ENCODE results near the gene KCNQ1.

KCNQ1 gene

DNA sequence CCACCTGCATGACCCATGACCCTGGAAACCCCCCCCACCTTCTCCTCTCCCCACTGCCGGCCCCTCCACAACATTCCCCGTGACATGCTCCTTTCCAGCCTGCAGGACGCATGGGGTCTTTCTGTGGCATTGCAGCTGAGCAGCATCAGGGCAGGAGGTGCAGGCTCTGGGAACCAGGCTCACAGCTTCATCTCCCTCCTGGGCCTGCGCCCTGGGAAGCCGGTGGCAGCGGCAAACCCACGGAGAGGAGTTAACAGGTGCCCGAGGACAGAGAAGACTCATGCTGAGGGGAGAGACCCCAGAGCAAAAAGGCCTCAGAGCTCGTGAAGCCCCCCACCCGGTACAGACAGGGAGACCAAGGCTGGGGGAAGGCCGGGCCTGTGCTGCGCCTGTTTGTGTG, 408.6 kb downstream of the KCNQ1 start:
- Histone ChIP-seq H3K9me3 (ENCODE audit: control extremely low read depth in 1 of 5, control insufficient read depth in 4 of 5, insufficient read depth in 2 of 5, low read depth in 1 of 5, low read length in 4 of 5) (no peaks in the 10 kb centered on the region), H3K27me3 (replicated peaks in 2 of 5; ENCODE audit: control insufficient read depth in 4 of 5, insufficient read depth in 5 of 5, low read length in 4 of 5) (no peaks in the 10 kb centered on the region), H3K36me3 (ENCODE audit: control insufficient read depth in 4 of 4, insufficient read depth in 4 of 4, low read length in 3 of 4) (no peaks in the 10 kb centered on the region), H3K4me3 (ENCODE audit: control insufficient read depth in 1 of 7, extremely low read depth in 1 of 7, insufficient read depth in 4 of 7, low read depth in 2 of 7, low read length in 6 of 7) (no peak overlapping the region), H3K4me1 (ENCODE audit: control extremely low read depth in 1 of 4, control insufficient read depth in 4 of 4, insufficient read depth in 4 of 4, low read length in 3 of 4) (peaks cover 0 to 6% (median 2%) of the 10 kb centered on the region in 4 experiments), H3K27ac (ENCODE audit: insufficient read depth in 1 of 2, low read depth in 1 of 2, low read length in 2 of 2, poor library complexity in 1 of 2, severe bottlenecking in 2 of 2) (no peak overlapping the region)
- ChIA-PET POLR2A (interaction anchor here (0.7 kb wide), 1 partner anchor 372 kb away, joined by 3 read pairs; no protein-coding TSS in a partner anchor), CTCF (interaction anchor here (1.2 to 2.5 kb wide), 2 partner anchors 25 to 38 kb away, joined by 4 to 10 read pairs; no protein-coding TSS in a partner anchor)
- 100% methylated on average over 8 of the region's 12 CpGs for WGBS (ENCODE audit: insufficient coverage)
- DNase-seq, result no peak

DNA sequence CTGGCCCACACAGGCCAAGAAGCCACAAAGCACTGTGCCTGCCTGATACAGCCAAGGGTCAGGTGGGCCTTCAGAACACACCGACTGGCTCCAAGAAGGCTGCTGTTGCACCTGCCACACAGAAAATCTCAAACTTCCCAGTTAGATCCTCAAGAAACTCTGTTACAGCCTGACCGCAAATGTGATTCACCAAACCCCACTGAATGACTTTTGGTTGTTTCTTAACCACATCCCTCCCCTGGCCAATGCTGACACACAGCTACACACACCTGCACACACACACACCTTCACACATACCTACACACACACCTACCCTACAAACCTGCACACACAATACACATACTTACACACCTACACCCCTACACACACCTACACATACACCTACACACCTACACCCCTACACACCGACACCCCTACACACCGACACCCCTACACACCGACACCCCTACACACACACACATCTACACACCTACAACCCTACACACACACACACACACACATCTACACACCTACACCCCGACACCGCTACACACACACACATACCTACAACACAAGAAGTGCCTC, 409.3 kb downstream of the KCNQ1 start:
- no peaks in the 10 kb centered on the region for H3K9me3 ChIP-seq (ENCODE audit: control extremely low read depth in 1 of 5, control insufficient read depth in 4 of 5, insufficient read depth in 2 of 5, low read depth in 1 of 5, low read length in 4 of 5)
- no peaks in the 10 kb centered on the region for H3K27me3 ChIP-seq (replicated peaks in 2 of 5; ENCODE audit: control insufficient read depth in 4 of 5, insufficient read depth in 5 of 5, low read length in 4 of 5)
- H3K4me1 ChIP-seq (ENCODE audit: control extremely low read depth in 1 of 4, control insufficient read depth in 4 of 4, insufficient read depth in 4 of 4, low read length in 3 of 4), result peaks cover 0 to 6% (median 2%) of the 10 kb centered on the region in 4 experiments
- no peaks in the 10 kb centered on the region for H3K36me3 ChIP-seq (ENCODE audit: control insufficient read depth in 4 of 4, insufficient read depth in 4 of 4, low read length in 3 of 4)
- ChIA-PET POLR2A (interaction anchor here (0.7 kb wide), 1 partner anchor 373 kb away, joined by 3 read pairs; no protein-coding TSS in a partner anchor), CTCF (interaction anchor here (1.2 kb wide), 1 partner anchor 24 kb away, joined by 4 read pairs; no protein-coding TSS in a partner anchor)
- no peak overlapping the region for H3K4me3 ChIP-seq (ENCODE audit: control insufficient read depth in 1 of 7, extremely low read depth in 1 of 7, insufficient read depth in 4 of 7, low read depth in 2 of 7, low read length in 6 of 7)
- no peak for DNase-seq
- H3K27ac ChIP-seq (ENCODE audit: insufficient read depth in 1 of 2, low read depth in 1 of 2, low read length in 2 of 2, poor library complexity in 1 of 2, severe bottlenecking in 2 of 2), result no peak overlapping the region
- WGBS (ENCODE audit: insufficient coverage), result 100% methylated on average over 1 of the region's 7 CpGs

DNA sequence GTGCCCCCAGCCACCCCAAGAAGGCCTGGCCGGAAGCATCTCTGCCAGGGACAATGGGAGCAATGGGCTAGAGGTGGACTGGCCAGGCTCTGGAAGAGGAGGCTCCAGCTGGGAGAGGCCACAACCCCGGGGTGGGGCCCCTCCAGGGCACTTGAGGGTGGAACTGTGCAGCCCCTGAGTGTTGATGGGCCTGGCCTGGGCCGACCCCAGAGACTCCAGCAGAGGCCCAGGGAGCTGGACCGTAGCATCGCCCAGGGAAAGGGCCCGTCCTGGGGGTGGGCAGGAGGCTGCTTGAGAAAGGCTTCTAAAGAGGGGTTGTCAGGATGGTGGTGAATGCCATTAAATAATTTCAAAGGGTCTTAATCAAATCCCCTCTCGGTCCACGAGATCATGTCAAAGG, 410.4 kb downstream of the KCNQ1 start:
- Histone ChIP-seq H3K27me3 (replicated peaks in 2 of 5; ENCODE audit: control insufficient read depth in 4 of 5, insufficient read depth in 5 of 5, low read length in 4 of 5) (no peaks in the 10 kb centered on the region), H3K4me3 (ENCODE audit: control insufficient read depth in 1 of 7, extremely low read depth in 1 of 7, insufficient read depth in 4 of 7, low read depth in 2 of 7, low read length in 6 of 7) (no peak overlapping the region), H3K9me3 (ENCODE audit: control extremely low read depth in 1 of 5, control insufficient read depth in 4 of 5, insufficient read depth in 2 of 5, low read depth in 1 of 5, low read length in 4 of 5) (no peaks in the 10 kb centered on the region), H3K4me1 (ENCODE audit: control extremely low read depth in 1 of 4, control insufficient read depth in 4 of 4, insufficient read depth in 4 of 4, low read length in 3 of 4) (peaks cover 0 to 6% (median 2%) of the 10 kb centered on the region in 4 experiments), H3K27ac (ENCODE audit: insufficient read depth in 1 of 2, low read depth in 1 of 2, low read length in 2 of 2, poor library complexity in 1 of 2, severe bottlenecking in 2 of 2) (no peak overlapping the region), H3K36me3 (ENCODE audit: control insufficient read depth in 4 of 4, insufficient read depth in 4 of 4, low read length in 3 of 4) (no peaks in the 10 kb centered on the region)
- ChIA-PET POLR2A (no interaction called here), CTCF (no interaction called here)
- WGBS (ENCODE audit: insufficient coverage), result over 99% methylated on average over 8 of the region's 8 CpGs
- no peak for DNase-seq

DNA sequence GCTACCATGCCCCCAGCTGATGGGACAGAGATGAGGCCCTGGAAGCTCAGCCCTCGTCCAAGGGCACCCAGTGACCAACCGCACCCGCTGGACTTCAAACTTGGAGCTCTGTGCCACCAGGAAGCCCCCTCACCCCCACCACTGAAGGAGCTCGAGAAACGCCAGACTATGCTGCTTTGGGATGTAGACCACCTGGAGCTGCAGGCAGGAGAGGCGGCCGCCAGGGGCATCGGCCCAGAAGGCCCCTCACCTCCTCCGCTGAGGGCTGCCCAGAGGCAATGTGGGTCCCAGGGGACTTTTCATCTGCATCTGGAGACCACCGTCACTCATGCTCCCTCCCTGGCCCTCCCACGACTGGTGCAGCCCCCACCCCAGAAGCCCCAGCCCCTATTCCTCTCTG, 412.5 kb downstream of the KCNQ1 start:
- 99% methylated on average over 9 of the region's 11 CpGs for WGBS (ENCODE audit: insufficient coverage)
- no peaks in the 10 kb centered on the region for H3K4me1 ChIP-seq (ENCODE audit: control extremely low read depth in 1 of 4, control insufficient read depth in 4 of 4, insufficient read depth in 4 of 4, low read length in 3 of 4)
- H3K27ac ChIP-seq (ENCODE audit: insufficient read depth in 1 of 2, low read depth in 1 of 2, low read length in 2 of 2, poor library complexity in 1 of 2, severe bottlenecking in 2 of 2), result no peak overlapping the region
- ChIA-PET POLR2A (no interaction called here), CTCF (interaction anchor here (0.7 to 1.6 kb wide), 2 partner anchors 11 to 27 kb away, joined by 3 to 4 read pairs; no protein-coding TSS in a partner anchor)
- DNase-seq, result no peak
- no peaks in the 10 kb centered on the region for H3K36me3 ChIP-seq (ENCODE audit: control insufficient read depth in 4 of 4, insufficient read depth in 4 of 4, low read length in 3 of 4)
- H3K27me3 ChIP-seq (replicated peaks in 2 of 5; ENCODE audit: control insufficient read depth in 4 of 5, insufficient read depth in 5 of 5, low read length in 4 of 5), result peaks cover 0 to 13% (median 3%) of the 10 kb centered on the region in 5 experiments
- H3K9me3 ChIP-seq (ENCODE audit: control extremely low read depth in 1 of 5, control insufficient read depth in 4 of 5, insufficient read depth in 2 of 5, low read depth in 1 of 5, low read length in 4 of 5), result no peaks in the 10 kb centered on the region
- no peak overlapping the region for H3K4me3 ChIP-seq (ENCODE audit: control insufficient read depth in 1 of 7, extremely low read depth in 1 of 7, insufficient read depth in 4 of 7, low read depth in 2 of 7, low read length in 6 of 7)

- H3K4me1 ChIP-seq (ENCODE audit: control extremely low read depth in 1 of 4, control insufficient read depth in 4 of 4, insufficient read depth in 4 of 4, low read length in 3 of 4), result peaks cover 0 to 4% (median under 1%) of the 10 kb centered on the region in 4 experiments
- no peak overlapping the region for H3K27ac ChIP-seq (ENCODE audit: insufficient read depth in 1 of 2, low read depth in 1 of 2, low read length in 2 of 2, poor library complexity in 1 of 2, severe bottlenecking in 2 of 2)
- H3K27me3 ChIP-seq (replicated peaks in 2 of 5; ENCODE audit: control insufficient read depth in 4 of 5, insufficient read depth in 5 of 5, low read length in 4 of 5), result peaks cover 0 to 19% (median 4%) of the 10 kb centered on the region in 5 experiments
- H3K4me3 ChIP-seq (ENCODE audit: control insufficient read depth in 1 of 7, extremely low read depth in 1 of 7, insufficient read depth in 4 of 7, low read depth in 2 of 7, low read length in 6 of 7), result no peak overlapping the region
- no peaks in the 10 kb centered on the region for H3K36me3 ChIP-seq (ENCODE audit: control insufficient read depth in 4 of 4, insufficient read depth in 4 of 4, low read length in 3 of 4)
- DNase-seq, result no peak
- H3K9me3 ChIP-seq (ENCODE audit: control extremely low read depth in 1 of 5, control insufficient read depth in 4 of 5, insufficient read depth in 2 of 5, low read depth in 1 of 5, low read length in 4 of 5), result no peaks in the 10 kb centered on the region
- WGBS (ENCODE audit: insufficient coverage), result 92% methylated on average over 17 of the region's 18 CpGs
- ChIA-PET CTCF (interaction anchor here (0.7 to 1.6 kb wide), 2 partner anchors 11 to 28 kb away, joined by 3 to 4 read pairs; no protein-coding TSS in a partner anchor), POLR2A (no interaction called here)
Measured at GRCh38 chr11:2857918-2858317, 413.1 kb downstream of the KCNQ1 start.

DNA sequence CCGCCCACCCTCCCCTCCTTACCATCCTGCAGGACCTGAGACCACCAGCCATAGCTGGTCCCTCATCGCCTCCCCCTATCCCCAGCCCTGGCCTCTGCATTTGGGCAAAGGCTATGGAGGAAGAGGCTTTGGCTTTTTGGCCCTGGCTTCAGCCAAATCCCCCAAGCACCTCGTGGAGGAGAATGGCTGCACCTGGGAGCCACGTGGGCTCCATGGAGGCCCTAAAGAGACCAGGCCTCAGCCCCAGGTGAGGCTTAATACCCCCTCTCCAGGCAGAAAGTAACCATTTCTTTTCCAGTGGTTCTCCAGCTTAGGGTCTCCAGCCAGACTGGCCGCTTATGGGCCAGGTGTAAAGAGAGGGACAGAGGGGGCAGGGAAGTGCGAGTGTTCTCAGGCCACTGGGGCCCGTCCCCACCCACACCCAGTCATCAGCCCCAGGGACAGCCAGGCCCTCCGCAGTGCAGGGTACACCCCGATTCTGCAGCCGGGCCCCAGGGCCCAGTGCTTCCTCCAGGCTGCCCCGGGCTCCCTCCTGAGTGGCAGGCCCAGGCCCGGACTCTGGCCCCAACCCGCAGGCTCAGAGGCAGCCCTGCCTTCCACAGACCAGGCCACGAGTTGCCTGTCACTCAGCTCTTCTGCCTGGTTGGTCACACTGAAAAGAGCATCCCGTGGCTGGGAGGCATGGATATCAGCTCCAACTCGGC, 414.3 kb downstream of the KCNQ1 start:
- Histone ChIP-seq H3K4me1 (ENCODE audit: control extremely low read depth in 1 of 4, control insufficient read depth in 4 of 4, insufficient read depth in 4 of 4, low read length in 3 of 4) (peaks cover 0 to 8% (median under 1%) of the 10 kb centered on the region in 4 experiments), H3K27me3 (replicated peaks in 2 of 5; ENCODE audit: control insufficient read depth in 4 of 5, insufficient read depth in 5 of 5, low read length in 4 of 5) (peaks cover 0 to 31% (median 8%) of the 10 kb centered on the region in 5 experiments), H3K9me3 (ENCODE audit: control extremely low read depth in 1 of 5, control insufficient read depth in 4 of 5, insufficient read depth in 2 of 5, low read depth in 1 of 5, low read length in 4 of 5) (no peaks in the 10 kb centered on the region), H3K27ac (ENCODE audit: insufficient read depth in 1 of 2, low read depth in 1 of 2, low read length in 2 of 2, poor library complexity in 1 of 2, severe bottlenecking in 2 of 2) (no peak overlapping the region), H3K36me3 (ENCODE audit: control insufficient read depth in 4 of 4, insufficient read depth in 4 of 4, low read length in 3 of 4) (no peaks in the 10 kb centered on the region), H3K4me3 (ENCODE audit: control insufficient read depth in 1 of 7, extremely low read depth in 1 of 7, insufficient read depth in 4 of 7, low read depth in 2 of 7, low read length in 6 of 7) (no peak overlapping the region)
- POLR2A ChIA-PET, result no interaction called here
- CTCF ChIA-PET, result interaction anchor here (1.7 kb wide), 1 partner anchor 326 kb away, joined by 4 read pairs; no protein-coding TSS in a partner anchor
- no peak for DNase-seq
- WGBS (ENCODE audit: insufficient coverage), result 98% methylated on average over 9 of the region's 16 CpGs

GRCh38 chr11:2859699-2860037, 414.9 kb downstream of the KCNQ1 start:
- H3K9me3 ChIP-seq (ENCODE audit: control extremely low read depth in 1 of 5, control insufficient read depth in 4 of 5, insufficient read depth in 2 of 5, low read depth in 1 of 5, low read length in 4 of 5), result no peaks in the 10 kb centered on the region
- H3K36me3 ChIP-seq (ENCODE audit: control insufficient read depth in 4 of 4, insufficient read depth in 4 of 4, low read length in 3 of 4), result no peaks in the 10 kb centered on the region
- H3K27me3 ChIP-seq (replicated peaks in 2 of 5; ENCODE audit: control insufficient read depth in 4 of 5, insufficient read depth in 5 of 5, low read length in 4 of 5), result peaks cover 0 to 36% (median 8%) of the 10 kb centered on the region in 5 experiments
- H3K4me3 ChIP-seq (ENCODE audit: control insufficient read depth in 1 of 7, extremely low read depth in 1 of 7, insufficient read depth in 4 of 7, low read depth in 2 of 7, low read length in 6 of 7), result no peak overlapping the region
- peaks cover 0 to 8% (median under 1%) of the 10 kb centered on the region in 4 experiments for H3K4me1 ChIP-seq (ENCODE audit: control extremely low read depth in 1 of 4, control insufficient read depth in 4 of 4, insufficient read depth in 4 of 4, low read length in 3 of 4)
- 98% methylated on average over 8 of the region's 10 CpGs for whole genome bisulfite sequencing (ENCODE audit: insufficient coverage)
- CTCF ChIA-PET, result interaction anchor here (1.7 kb wide), 1 partner anchor 326 kb away, joined by 4 read pairs; no protein-coding TSS in a partner anchor
- POLR2A ChIA-PET, result no interaction called here
- no peak for DNase-seq
- H3K27ac ChIP-seq (ENCODE audit: insufficient read depth in 1 of 2, low read depth in 1 of 2, low read length in 2 of 2, poor library complexity in 1 of 2, severe bottlenecking in 2 of 2), result no peak overlapping the region

Measured in common myeloid progenitor, CD34-positive (primary cell).